Iris pigment epithelial cell (primary cell): ENCODE measurements around the gene ADGRB3.
A peak's percentile ranks its signal among the peaks of the same experiment; 100 is the strongest.

ENCODE experiments used
- DNase-seq: peaks from one replicate; pipeline ENCODE4 v3.0.0-alpha.2; 2011; ENCODE audit warnings: low read depth

The ADGRB3 gene

DNA sequence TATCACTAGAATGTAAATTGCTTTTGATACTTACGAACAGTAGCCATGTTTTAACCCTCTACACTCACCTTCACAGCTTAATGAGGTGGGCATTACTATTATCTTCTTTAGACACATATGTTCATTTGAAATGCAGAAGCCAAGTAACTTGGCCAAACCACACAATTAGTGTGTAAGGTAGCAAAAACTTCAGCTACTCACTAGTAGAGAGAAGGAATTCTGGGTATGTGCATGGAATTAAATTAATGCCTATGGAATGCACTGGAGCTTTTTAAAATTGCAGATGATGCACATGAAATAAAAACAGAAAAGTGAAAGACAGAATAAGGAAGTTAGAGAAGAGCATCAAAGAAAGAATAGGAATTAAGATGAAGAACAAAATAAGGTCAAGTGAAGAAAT lies 494.0 kb downstream of the ADGRB3 start:
- peak; percentile 3 for DNase-seq

GRCh38 chr6:69135927-69136326 lies 500.8 kb downstream of the ADGRB3 start:
- no peak for DNase-seq

GRCh38 chr6:69138148-69138547 lies 503.1 kb downstream of the ADGRB3 start:
- DNase-seq = peak; percentile 5

- DNase-seq = peak; percentile 9
These were observed 503.9 kb downstream of the ADGRB3 start for GRCh38 chr6:69138893-69139494.

DNA sequence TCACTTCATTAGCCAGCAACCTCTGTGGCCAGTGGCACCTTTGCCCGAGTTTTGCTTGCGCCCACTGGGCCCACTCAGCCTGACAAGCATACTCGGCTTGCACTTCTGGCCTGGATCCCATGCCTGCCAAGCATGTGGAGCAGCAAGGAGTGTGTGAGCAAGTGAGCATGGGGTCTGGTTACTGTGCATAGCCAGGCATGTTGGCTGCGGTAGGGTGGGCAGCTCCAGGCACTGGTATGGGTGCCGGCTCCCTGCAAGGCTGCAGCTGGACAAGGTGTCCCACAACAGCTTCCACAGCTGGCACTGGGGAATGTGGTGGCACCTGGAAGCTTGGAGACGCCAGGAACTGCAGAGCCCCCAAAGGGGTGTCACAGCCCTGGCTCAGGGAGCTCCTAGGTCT lies 510.0 kb downstream of the ADGRB3 start:
- no peak for DNase-seq

- DNase-seq = no peak
These were observed 511.3 kb downstream of the ADGRB3 start for GRCh38 chr6:69146385-69146784.

DNA sequence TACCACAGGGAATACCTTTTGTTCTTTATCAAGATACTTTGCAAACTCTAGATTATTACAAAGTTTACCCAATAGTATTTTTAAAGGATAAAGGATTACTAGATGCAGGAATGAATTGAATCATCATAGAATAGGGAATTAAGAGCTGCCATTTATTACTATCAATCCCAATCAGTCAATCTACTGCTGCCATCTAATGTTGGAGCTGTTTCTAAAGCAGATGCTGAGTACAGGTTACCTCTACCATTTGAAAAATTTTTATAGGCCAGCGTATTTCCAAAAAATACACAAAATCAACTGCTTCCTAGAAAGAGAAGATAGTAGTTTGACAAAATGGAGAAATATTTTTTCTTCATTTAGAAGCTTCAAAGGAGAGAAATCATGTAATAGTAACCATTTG lies 520.4 kb downstream of the ADGRB3 start:
- no peak for DNase-seq

GRCh38 chr6:69162811-69163210 lies 527.7 kb downstream of the ADGRB3 start:
- DNase-seq = peak; percentile 9

DNA sequence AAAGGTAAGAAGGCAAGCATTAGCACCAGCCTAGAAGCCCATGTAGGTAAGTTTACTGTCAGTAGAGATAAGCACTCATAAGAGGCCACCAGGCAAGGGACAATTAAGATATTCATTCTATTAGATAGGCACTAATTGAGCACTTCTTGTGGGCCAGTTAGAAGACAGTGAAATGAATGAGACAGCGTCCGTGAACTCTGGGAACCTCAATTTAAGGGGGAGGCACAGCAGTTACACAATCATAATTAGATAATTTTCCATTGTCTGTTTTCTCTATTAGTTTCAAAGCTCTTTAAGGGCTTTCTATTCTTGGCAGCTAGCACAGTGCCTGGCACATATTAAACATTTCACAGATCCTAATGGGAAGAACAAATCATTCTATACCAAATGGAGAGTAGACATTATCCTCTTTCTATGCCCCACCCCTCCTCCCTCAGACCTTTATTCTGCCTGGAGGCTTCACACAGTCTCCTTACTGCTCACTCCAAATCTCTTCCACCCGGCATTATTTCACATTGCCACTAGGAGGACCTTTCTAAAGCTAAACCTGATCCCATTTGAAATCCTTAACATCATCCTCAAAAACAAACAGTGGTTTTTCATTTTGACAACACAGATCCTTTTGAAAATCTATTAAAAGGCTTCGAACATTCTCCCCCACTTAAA lies 529.6 kb downstream of the ADGRB3 start:
- DNase-seq = peak; percentile 5

GRCh38 chr6:69179681-69180080 lies 544.6 kb downstream of the ADGRB3 start:
- peak; percentile 16 for DNase-seq

- DNase-seq = no peak
These were observed 545.4 kb downstream of the ADGRB3 start for GRCh38 chr6:69180361-69181067.

GRCh38 chr6:69181964-69182363 lies 546.9 kb downstream of the ADGRB3 start:
- DNase-seq = no peak

GRCh38 chr6:69185276-69185675 lies 550.2 kb downstream of the ADGRB3 start:
- no peak for DNase-seq

- no peak for DNase-seq
These were observed 567.7 kb downstream of the ADGRB3 start for GRCh38 chr6:69202768-69203167.

- DNase-seq = no peak
These were observed 581.0 kb downstream of the ADGRB3 start for GRCh38 chr6:69216127-69216526.

- DNase-seq = no peak
These were observed 582.3 kb downstream of the ADGRB3 start for GRCh38 chr6:69217343-69217742.

- no peak for DNase-seq
These were observed 585.3 kb downstream of the ADGRB3 start for GRCh38 chr6:69220375-69220774.

DNA sequence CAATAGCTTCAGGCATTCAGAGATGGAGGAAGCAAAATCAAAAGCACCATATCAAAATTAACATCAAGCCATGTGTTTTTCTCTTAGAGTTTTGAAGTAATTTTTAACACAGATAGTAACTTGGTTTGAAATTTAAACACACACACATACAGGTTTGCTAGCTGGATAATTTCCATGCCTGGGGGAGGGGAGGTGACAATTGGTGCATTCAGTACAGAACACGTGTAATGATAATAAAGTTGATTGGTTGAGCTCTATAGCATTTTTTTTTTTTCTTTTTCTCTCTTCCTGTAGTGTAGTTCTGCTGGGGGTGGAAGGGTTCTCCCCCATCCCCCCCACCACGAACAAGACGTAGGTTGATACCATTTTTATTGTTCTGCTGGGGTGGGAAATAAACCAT lies 596.9 kb downstream of the ADGRB3 start:
- DNase-seq = no peak

DNA sequence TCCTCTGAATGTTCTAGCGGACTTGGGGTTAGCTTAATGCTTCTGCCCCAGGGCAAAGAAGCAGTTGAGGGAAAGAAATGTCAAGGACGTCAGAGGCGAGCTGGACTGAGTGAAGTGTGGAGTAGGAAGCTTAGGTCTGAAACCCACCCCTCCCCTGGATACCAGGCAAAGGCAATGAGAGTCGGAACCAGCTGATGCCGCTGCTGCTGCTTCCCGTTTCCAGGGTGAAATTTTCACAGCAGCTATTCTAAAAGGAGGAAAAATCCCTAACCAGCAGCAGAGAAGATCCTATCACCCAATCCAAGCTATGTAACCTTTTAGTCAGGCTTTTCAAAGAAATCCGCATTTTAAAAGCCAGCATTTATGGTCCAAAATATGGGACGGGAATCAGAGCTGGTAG lies 597.4 kb downstream of the ADGRB3 start:
- DNase-seq = no peak

DNA sequence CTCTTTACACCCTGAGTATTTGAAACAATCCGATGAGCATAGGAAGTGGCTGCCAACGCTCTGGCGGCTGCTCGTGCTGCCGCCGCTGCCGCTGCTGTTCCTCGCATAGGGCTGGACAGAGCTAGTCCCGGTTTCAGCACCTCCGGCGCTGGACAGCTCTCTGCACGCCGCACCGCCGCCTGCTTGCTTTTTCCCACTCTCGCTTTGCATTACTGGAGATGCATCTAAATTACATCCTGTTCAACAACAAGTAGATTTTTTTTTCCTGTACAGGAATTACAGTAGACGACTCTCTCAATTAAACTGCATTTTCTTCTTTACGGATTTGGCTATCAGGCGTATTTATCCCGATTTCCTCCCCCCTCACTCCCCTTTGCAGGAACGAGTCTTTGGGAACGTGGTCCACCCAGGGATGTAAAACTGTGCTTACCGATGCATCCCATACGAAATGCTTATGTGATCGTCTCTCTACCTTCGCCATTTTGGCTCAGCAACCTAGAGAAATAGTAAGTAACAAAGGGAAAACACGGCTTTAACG lies 597.9 kb downstream of the ADGRB3 start:
- peak; percentile 65 for DNase-seq

DNA sequence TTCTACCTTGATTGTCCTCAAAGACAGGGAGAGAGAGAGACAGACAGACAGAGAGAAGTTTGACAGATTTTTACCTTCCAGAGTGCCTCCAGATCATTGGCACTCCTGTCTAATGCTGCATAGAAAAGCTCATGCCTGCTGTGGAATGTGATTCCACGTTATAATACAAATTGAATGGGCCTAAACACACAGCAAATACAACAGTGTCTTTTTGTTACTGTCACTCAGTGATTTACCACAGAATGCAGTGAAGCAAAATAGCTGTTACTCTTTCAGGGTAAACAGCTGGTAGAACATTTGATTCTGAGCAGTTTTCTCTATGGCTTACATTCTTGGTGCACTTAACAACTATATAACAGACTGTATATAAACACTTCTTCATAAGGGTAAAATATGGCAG lies 603.0 kb downstream of the ADGRB3 start:
- no peak for DNase-seq

- DNase-seq = no peak
These were observed 611.9 kb downstream of the ADGRB3 start for GRCh38 chr6:69246983-69247382.

- DNase-seq = no peak
These were observed 625.9 kb downstream of the ADGRB3 start for GRCh38 chr6:69261010-69261409.
